LNCAP (cell line): ENCODE measurements around the gene PTPRU.

Experiments
- CTCF ChIP-seq: fragments of 450-650 bp; IDR thresholded peaks from 2 replicates; pipeline ENCODE4 v1.5.1; 2017; ENCODE audit warnings: mild to moderate bottlenecking

The PTPRU gene

DNA sequence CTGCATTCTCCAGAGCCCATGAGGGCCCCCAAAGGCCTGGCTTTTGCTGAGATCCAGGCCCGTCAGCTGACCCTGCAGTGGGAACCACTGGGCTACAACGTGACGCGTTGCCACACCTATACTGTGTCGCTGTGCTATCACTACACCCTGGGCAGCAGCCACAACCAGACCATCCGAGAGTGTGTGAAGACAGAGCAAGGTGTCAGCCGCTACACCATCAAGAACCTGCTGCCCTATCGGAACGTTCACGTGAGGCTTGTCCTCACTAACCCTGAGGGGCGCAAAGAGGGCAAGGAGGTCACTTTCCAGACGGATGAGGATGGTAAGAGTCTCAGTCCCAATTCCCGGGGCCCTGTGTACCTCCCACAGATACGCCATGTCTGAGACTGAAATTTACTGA lies 39.1 kb downstream of the PTPRU start:
- TF ChIP-seq CTCF, result no peak

DNA sequence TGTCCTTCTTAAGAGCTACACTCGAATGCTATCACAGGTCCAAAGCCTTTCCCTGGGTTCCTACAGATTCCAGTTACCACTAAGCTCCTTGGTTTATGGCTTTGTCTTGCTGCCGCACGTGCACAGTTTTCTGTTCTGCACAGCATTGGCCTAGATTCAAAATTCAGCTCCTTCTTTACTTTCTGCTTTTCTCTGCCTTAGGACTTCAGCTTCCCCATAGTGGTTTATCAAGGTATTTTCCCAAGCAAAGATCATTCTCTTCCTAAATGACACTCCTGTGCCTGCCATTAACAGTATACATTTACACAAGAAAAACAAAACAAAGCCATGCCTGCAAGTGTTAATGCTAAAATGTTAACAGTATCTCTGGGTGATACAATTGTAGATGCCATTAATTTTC lies 41.8 kb downstream of the PTPRU start:
- no peak for TF ChIP-seq CTCF

GRCh38 chr1:29279406-29279805 lies 43.1 kb downstream of the PTPRU start:
- no peak for TF ChIP-seq CTCF

DNA sequence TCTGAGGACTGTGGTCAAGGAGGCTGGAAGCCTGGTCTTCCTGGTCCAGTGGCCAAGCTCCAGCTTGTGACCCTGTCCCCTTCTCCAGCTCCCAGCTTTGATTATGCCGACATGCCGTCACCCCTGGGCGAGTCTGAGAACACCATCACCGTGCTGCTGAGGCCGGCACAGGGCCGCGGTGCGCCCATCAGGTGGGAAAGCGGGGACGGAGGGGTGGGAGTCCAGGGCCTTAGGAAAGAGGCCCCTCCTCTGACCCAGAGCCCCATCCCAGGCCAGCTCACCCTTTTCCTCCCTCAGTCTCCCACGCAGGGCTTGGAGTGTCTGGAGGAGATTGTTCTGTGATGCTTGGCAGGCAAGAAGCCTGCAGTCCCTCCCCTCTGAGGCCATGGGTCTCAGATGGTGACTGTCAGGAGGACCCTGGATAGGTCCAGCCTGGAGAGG lies 43.6 kb downstream of the PTPRU start:
- TF ChIP-seq CTCF, result no peak

GRCh38 chr1:29280409-29281131 lies 44.2 kb downstream of the PTPRU start:
- no peak for TF ChIP-seq CTCF

DNA sequence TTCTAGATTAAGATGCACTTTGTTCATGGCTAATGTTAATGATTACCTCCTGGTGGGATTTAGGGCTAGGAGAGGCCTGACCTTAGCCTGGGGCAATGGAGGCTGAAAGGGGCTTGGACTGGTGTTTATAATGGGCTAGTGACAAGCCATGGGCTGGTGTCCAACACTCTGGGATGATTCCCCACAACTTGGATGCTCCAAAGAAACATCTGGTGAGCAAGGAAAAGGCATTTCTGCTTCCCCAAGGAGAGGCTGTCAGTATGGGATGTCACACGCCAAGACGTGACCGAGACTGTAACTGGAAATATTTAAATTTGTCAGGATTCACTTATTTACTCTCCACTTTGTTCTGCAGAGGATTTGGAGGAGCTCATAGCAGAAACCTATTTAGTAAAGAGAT lies 45.2 kb downstream of the PTPRU start:
- no peak for TF ChIP-seq CTCF

DNA sequence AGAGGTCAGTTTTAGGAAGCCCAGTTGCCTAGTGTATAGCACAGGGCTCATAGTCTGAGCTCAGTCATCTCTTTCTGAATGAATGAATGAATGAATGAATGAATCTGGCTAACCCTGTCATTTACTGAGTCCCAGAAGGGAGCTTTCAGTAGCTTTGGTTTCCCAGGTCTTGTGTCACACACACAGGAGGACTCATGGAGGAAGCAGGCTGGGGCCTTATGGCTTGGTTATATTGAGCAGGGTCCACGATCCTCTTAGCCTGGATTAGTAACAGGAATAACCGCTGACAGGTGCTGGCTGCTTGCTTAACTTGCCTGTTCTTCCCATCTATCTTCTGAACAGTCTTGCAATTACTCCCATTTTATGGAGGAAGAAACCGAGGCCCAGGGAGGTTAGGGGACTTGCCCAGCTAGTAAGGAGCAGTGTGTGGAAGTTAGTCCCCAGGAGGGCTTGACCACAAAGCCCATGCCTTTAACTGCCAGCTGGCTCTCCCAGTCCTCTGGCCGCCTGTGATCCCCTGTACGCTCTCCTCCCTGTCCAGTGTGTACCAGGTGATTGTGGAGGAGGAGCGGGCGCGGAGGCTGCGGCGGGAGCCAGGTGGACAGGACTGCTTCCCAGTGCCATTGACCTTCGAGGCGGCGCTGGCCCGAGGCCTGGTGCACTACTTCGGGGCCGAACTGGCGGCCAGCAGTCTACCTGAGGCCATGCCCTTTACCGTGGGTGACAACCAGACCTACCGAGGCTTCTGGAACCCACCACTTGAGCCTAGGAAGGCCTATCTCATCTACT lies 46.0 kb downstream of the PTPRU start:
- TF ChIP-seq CTCF, result no peak
